Esophagus squamous epithelium (tissue), 5 donors: ENCODE measurements around the gene FOXO6. TPM values are rescaled to one million over a fixed set of nuclear protein-coding genes. Genes with fewer than 3 reads are reported as not detected.

Experiments used
- DNase-seq: peaks from one replicate; lab custom pipeline; 2025; lab: John Stamatoyannopoulos, UW
- H3K27ac ChIP-seq, 4 donors: fragments of 200-600 bp; sonication (generic); one replicate each; pipeline ENCODE4 v1.5.1; 2016 to 2019; ENCODE audit warnings: mild to moderate bottlenecking in 1 of 4
- H3K27me3 ChIP-seq, 4 donors: fragments of 200-600 bp; sonication (generic); 1 replicate in 3 of 4; 2 replicates in 1 of 4; pipeline versions ENCODE4 v1.5.1 to v1.6.0; 2017 to 2021; ENCODE audit warnings: antibody characterized with exemption in 1 of 4
- H3K36me3 ChIP-seq, 3 donors: fragments of 200-600 bp; sonication (generic); one replicate each; pipeline ENCODE4 v1.5.1; 2016 to 2019
- H3K4me1 ChIP-seq, 3 donors: fragments of 200-600 bp; sonication (generic); one replicate each; pipeline ENCODE4 v1.5.1; 2017 to 2019
- H3K4me3 ChIP-seq, 4 donors: fragments of 200-600 bp; sonication (generic); 1 replicate in 3 of 4; 2 replicates in 1 of 4; pipeline ENCODE4 v1.5.1; 2016 to 2019; ENCODE audit warnings: mild to moderate bottlenecking in 2 of 4, moderate library complexity in 1 of 4
- H3K9me3 ChIP-seq, 3 donors: fragments of 200-600 bp; sonication (generic); one replicate each; pipeline ENCODE4 v1.5.1; 2016 to 2019
- CTCF ChIP-seq, 6 experiments: fragments of 450-650 bp in 4 of 6; fragments of 200-600 bp in 2 of 6; sonication (generic) in 2 of 6; IDR thresholded peaks; one replicate each; pipeline ENCODE4 v1.5.1; 2016 to 2019; ENCODE audit warnings: antibody characterized with exemption in 6 of 6, mild to moderate bottlenecking in 4 of 6, moderate library complexity in 4 of 6
- POLR2A ChIP-seq, 4 donors: fragments of 450-650 bp; IDR thresholded peaks; one replicate each; pipeline ENCODE4 v1.6.1; 2017; ENCODE audit warnings: antibody characterized with exemption in 4 of 4, mild to moderate bottlenecking in 4 of 4, moderate library complexity in 3 of 4
- WGBS, 2 donors: methylation state at CpG; one replicate each; pipeline ENCODE4 v1.1.5; 2018; 5-methylcytosine and 5-hydroxymethylcytosine counted together
- intact Hi-C: fragments of 100-400 bp; cut with DNase I; formaldehyde crosslinking; loops from one replicate; pipeline ENCODE4 v1.15.0; 2022
- total RNA-seq, 4 donors: library from RNA; depleted of rRNA; stranded (reverse); fragments of >200 nt; gene quantifications; one replicate each; pipeline ENCODE4 v1.1.0, GENCODE V29; 2016
- donor health status: DM: yes; HTN: yes; CAD: no.

FOXO6 gene
- total RNA-seq, 4 donors from 2014 or later = 0.18 to 0.53 (median 0.38) TPM; not detected in 1

- intact Hi-C loops = no loop called here
- H3K4me3 ChIP-seq = no peak overlapping the region
- DNase-seq = no peak
- H3K36me3 ChIP-seq = no peaks in the 10 kb centered on the region
- TF ChIP-seq POLR2A (IDR thresholded peaks at IDR 0.05) (no peak), CTCF (IDR thresholded peaks at IDR 0.05) (peak in 1 of 6 experiments; percentile 5)
- H3K27me3 ChIP-seq = peaks cover 0 to 33% (median 0%) of the 10 kb centered on the region in 4 donors
- peaks cover 0 to 42% (median 0%) of the 10 kb centered on the region in 3 donors for H3K4me1 ChIP-seq
- 38 to 46% methylated on average over 6 to 10 of the region's 14 CpGs for WGBS, 2 donors
- H3K27ac ChIP-seq = no peak overlapping the region
- no peaks in the 10 kb centered on the region for H3K9me3 ChIP-seq
Observed at GRCh38 chr1:41394959-41395956, 34.0 kb downstream of the FOXO6 start.

- TF ChIP-seq POLR2A (IDR thresholded peaks at IDR 0.05) = no peak
- no peak for TF ChIP-seq CTCF (IDR thresholded peaks at IDR 0.05)
- 58 to 68% methylated on average over 10 to 12 of the region's 14 CpGs for WGBS, 2 donors
- H3K27ac ChIP-seq = no peak overlapping the region
- no peak overlapping the region for H3K4me3 ChIP-seq
- H3K4me1 ChIP-seq = peaks cover 0 to 42% (median 0%) of the 10 kb centered on the region in 3 donors
- H3K27me3 ChIP-seq = peaks cover 0 to 33% (median 0%) of the 10 kb centered on the region in 4 donors
- intact Hi-C loops = no loop called here
- H3K9me3 ChIP-seq = no peaks in the 10 kb centered on the region
- no peak for DNase-seq
- H3K36me3 ChIP-seq = no peaks in the 10 kb centered on the region
Observed at GRCh38 chr1:41396084-41396483, 34.9 kb downstream of the FOXO6 start.

GRCh38 chr1:41397020-41397419 lies 35.8 kb downstream of the FOXO6 start:
- no peak for DNase-seq
- Histone ChIP-seq H3K9me3 (no peaks in the 10 kb centered on the region), H3K4me3 (no peak overlapping the region), H3K27ac (no peak overlapping the region), H3K4me1 (peaks cover 0 to 35% (median 0%) of the 10 kb centered on the region in 3 donors), H3K36me3 (no peaks in the 10 kb centered on the region), H3K27me3 (peaks cover 0 to 33% (median 0%) of the 10 kb centered on the region in 4 donors)
- TF ChIP-seq POLR2A (IDR thresholded peaks at IDR 0.05) (no peak), CTCF (IDR thresholded peaks at IDR 0.05) (no peak)
- WGBS, 2 donors = 65 to 70% methylated on average over 5 of the region's 5 CpGs
- intact Hi-C loops = no loop called here

GRCh38 chr1:41397753-41398330 lies 36.6 kb downstream of the FOXO6 start:
- no peak for TF ChIP-seq POLR2A (IDR thresholded peaks at IDR 0.05)
- no peak for TF ChIP-seq CTCF (IDR thresholded peaks at IDR 0.05)
- WGBS, 2 donors = 81 to 84% methylated on average over 2 of the region's 3 CpGs
- no peaks in the 10 kb centered on the region for H3K36me3 ChIP-seq
- H3K27me3 ChIP-seq = peaks cover 0 to 33% (median 0%) of the 10 kb centered on the region in 4 donors
- no peaks in the 10 kb centered on the region for H3K9me3 ChIP-seq
- H3K27ac ChIP-seq = no peak overlapping the region
- intact Hi-C loops = no loop called here
- H3K4me1 ChIP-seq = peaks cover 0 to 27% (median 0%) of the 10 kb centered on the region in 3 donors
- no peak for DNase-seq
- H3K4me3 ChIP-seq = no peak overlapping the region
